Measurements from ENCODE around the gene CNBP. TPM values are rescaled to one million over a fixed set of nuclear protein-coding genes. Genes with fewer than 3 reads are reported as not detected.
"Not testable (repeated sequence)": the region's sequence is repeated elsewhere in the genome, so short reads cannot be mapped to it uniquely, and the experiment has no call there.

CNBP gene
- total and polyA plus RNA-seq, 12 donors, result 324 to 594 (median 478) TPM

- peaks cover 0 to 6% (median 0%) of the 10 kb centered on the region in 9 donors for H3K36me3 ChIP-seq
- peak overlapping the region in 1 of 10 donors; percentile 95 for H3K4me3 ChIP-seq
- H3K4me1 ChIP-seq, result peaks cover 0 to 48% (median 32%) of the 10 kb centered on the region in 9 donors
- no peak for TF ChIP-seq CTCF (IDR thresholded peaks at IDR 0.05)
- no peaks in the 10 kb centered on the region for H3K9me3 ChIP-seq
- WGBS, 2 donors, result 87 to 92% methylated on average over 3 of the region's 3 CpGs
- peak overlapping the region in 8 of 10 donors; percentile 5 to 100 (median 99) for H3K27ac ChIP-seq
- no peaks in the 10 kb centered on the region for H3K27me3 ChIP-seq
- DNase-seq (no peak), ATAC-seq (no peak)
- intact Hi-C loops (cut with DNase I), result loop anchor here in 1 of 10 donors (10.0 kb wide), 1 partner anchor 59 kb away; the partner anchor contains the start of gene COPG1
Observed at GRCh38 chr3:129185783-129186182, 2.1 kb upstream of the CNBP start.

- Histone ChIP-seq H3K4me3 (peak overlapping the region; percentile 75 to 97 (median 92)), H3K36me3 (peaks cover 0 to 14% (median 0%) of the 10 kb centered on the region in 9 donors), H3K4me1 (peaks cover 0 to 56% (median 41%) of the 10 kb centered on the region in 9 donors), H3K27ac (peak overlapping the region; percentile 94 to 100 (median 99))
- H3K9me3 ChIP-seq, H3K27me3 ChIP-seq, DNase-seq, ATAC-seq: not testable (repeated sequence)
- intact Hi-C loops (cut with DNase I), result loop anchor here in 7 of 10 donors (5.0 to 10.0 kb wide), 3 partner anchors 42 to 62 kb away; partner anchors contain the start of gene COPG1 (in 7 of the 7)
- 82 to 86% methylated on average over 20 of the region's 20 CpGs for WGBS, 2 donors
Observed at GRCh38 chr3:129184784-129185542, 1.3 kb upstream of the CNBP start.

- 2 to 3% methylated on average over 5 of the region's 5 CpGs for WGBS, 2 donors
- no peak for TF ChIP-seq CTCF (IDR thresholded peaks at IDR 0.05)
- peak overlapping the region; percentile 75 to 97 (median 92) for H3K4me3 ChIP-seq
- intact Hi-C loops (cut with DNase I), result loop anchor here in 7 of 10 donors (5.0 to 10.0 kb wide), 3 partner anchors 43 to 63 kb away; partner anchors contain the start of gene COPG1 (in 7 of the 7)
- no peaks in the 10 kb centered on the region for H3K27me3 ChIP-seq
- DNase-seq (peak in 1 of 2 donors; percentile 24), ATAC-seq (peak in 5 of 8 donors; percentile 18 to 29 (median 23))
- H3K36me3 ChIP-seq, result peaks cover 0 to 20% (median 0%) of the 10 kb centered on the region in 9 donors
- peaks cover 3 to 62% (median 47%) of the 10 kb centered on the region in 9 donors for H3K4me1 ChIP-seq
- peak overlapping the region; percentile 94 to 100 (median 99) for H3K27ac ChIP-seq
- H3K9me3 ChIP-seq, result no peaks in the 10 kb centered on the region
Observed at GRCh38 chr3:129184396-129184657, 631 bp upstream of the CNBP start.

GRCh38 chr3:129182390-129183185, 1.1 kb downstream of the CNBP start:
- Histone ChIP-seq H3K27me3 (no peaks in the 10 kb centered on the region), H3K9me3 (no peaks in the 10 kb centered on the region), H3K27ac (peak overlapping the region; percentile 94 to 100 (median 99)), H3K4me3 (peak overlapping the region; percentile 75 to 97 (median 92)), H3K36me3 (peaks cover 0 to 37% (median 7%) of the 10 kb centered on the region in 9 donors), H3K4me1 (peaks cover 11 to 78% (median 64%) of the 10 kb centered on the region in 9 donors)
- intact Hi-C loops (cut with DNase I), result loop anchor here in 8 of 10 donors (1.0 to 10.0 kb wide), 5 partner anchors 21 to 65 kb away; partner anchors contain the start of genes COPG1 (in 7 of the 8) and ISY1 (in 1 of the 8)
- peak in 6 of 8 donors; percentile 1 to 23 (median 16) for ATAC-seq
- DNase-seq, result no peak
- TF ChIP-seq CTCF (IDR thresholded peaks at IDR 0.05), result no peak
- WGBS, 2 donors, result 0% methylated on average over 24 of the region's 24 CpGs

Measured in heart right ventricle (tissue), 16 donors.